Gastrocnemius medialis (tissue), 4 donors: ENCODE measurements around the gene NOC4L.

ENCODE experiments used
- POLR2A ChIP-seq, 2 donors: fragments of 450-650 bp; IDR thresholded peaks; one replicate each; pipeline ENCODE4 v1.6.1; 2017; ENCODE audit warnings: antibody characterized with exemption in 2 of 2, mild to moderate bottlenecking in 2 of 2, moderate library complexity in 2 of 2
- TF ChIP-seq, protein P1 (sequence below), 5 experiments: fragments of 450-650 bp in 3 of 5; fragments of 200-600 bp in 2 of 5; sonication (generic) in 2 of 5; IDR thresholded peaks in 4 of 5; conservative IDR thresholded peaks in 1 of 5; 1 replicate in 4 of 5; 2 replicates in 1 of 5; pipeline ENCODE4 v1.5.1; 2016 to 2019; ENCODE audit warnings: antibody characterized with exemption in 5 of 5, mild to moderate bottlenecking in 3 of 5, moderate library complexity in 3 of 5

DNA sequence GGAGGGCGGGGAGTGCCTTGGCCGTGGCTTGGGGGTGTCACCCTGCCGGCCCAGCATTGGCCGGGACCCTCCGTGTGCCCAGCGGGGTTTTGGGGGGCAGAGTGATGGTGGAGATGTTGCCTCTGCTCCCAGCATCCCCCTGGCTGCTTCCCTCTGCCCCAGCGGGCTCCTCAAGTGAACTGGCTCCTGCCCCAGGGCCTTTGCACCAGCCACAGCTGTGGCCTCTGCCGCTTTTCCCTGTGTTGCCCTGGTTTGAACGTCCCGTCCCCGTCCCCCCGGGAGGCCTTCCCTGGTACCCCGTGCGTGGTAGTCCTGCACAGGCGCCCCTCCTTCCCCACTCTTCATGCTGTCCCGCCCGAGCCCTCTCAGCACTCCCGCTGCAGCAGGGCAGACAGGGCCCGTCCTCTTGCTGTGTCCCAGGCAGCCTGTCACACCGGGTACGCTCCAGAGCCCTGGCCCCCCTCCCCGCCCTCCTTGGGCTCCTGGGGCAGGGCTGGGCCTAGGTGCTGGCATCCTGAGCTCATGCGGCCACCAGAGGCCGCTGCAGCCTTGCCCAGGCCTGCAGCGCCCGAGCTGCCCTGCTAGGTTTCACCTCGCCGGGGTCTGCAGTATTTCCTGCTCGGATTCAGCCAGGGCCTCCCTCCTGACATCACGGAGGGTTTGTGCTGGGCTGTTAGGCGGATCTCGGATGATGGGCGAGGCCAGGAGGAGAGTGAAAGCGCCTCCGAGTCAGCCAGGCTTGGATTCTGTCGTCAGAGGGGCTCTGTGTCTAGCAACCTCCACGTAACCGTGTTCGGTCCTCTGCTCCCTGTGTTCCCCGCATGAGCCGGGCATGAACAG lies 9.5 kb downstream of the NOC4L start:
- TF ChIP-seq, protein P1, sequence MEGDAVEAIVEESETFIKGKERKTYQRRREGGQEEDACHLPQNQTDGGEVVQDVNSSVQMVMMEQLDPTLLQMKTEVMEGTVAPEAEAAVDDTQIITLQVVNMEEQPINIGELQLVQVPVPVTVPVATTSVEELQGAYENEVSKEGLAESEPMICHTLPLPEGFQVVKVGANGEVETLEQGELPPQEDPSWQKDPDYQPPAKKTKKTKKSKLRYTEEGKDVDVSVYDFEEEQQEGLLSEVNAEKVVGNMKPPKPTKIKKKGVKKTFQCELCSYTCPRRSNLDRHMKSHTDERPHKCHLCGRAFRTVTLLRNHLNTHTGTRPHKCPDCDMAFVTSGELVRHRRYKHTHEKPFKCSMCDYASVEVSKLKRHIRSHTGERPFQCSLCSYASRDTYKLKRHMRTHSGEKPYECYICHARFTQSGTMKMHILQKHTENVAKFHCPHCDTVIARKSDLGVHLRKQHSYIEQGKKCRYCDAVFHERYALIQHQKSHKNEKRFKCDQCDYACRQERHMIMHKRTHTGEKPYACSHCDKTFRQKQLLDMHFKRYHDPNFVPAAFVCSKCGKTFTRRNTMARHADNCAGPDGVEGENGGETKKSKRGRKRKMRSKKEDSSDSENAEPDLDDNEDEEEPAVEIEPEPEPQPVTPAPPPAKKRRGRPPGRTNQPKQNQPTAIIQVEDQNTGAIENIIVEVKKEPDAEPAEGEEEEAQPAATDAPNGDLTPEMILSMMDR (IDR thresholded peaks at IDR 0.05 in 4 of 5, conservative IDR thresholded peaks at IDR 0.05 in 1 of 5): peak; percentile 60 to 94 (median 83)
- no peak for TF ChIP-seq POLR2A (IDR thresholded peaks at IDR 0.05)
